Measurements from ENCODE around the gene ENDOV.

ENDOV gene

DNA sequence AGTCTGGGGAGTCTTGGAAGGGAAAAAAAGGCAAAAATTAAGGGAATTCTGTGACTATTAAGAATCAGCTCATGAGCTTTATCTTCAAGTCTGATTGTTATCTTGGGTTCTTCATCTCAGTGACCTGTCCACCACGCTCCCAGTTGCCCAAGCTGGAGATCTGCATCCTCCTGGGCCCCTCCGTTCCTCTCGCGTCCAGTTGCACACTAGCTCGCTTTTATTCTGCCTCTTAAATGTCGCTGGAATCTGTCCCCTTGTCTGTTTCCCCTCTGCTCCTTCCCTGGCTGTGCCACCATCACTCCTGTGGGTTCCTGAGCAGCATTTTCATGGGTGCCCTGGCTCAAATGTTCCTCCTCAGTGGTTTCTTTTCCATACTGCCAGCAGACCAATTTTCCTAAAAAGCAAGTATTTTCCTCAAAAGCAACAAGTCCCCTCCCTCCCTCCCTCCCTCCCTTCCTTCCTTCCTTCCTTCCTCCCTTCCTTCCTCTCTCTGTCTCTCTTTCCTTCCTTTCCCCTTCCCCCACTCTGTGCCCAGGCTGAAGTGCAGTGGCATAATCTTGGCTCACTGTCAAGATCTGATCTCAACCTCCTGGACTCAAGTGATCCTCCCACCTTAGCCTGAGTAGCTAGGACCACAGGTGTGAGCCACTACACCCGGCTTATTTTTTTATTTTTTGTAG lies 1.4 kb downstream of the ENDOV start:
- no peak for DNase-seq

GRCh38 chr17:80416940-80417293 lies 1.9 kb downstream of the ENDOV start:
- DNase-seq = no peak

DNA sequence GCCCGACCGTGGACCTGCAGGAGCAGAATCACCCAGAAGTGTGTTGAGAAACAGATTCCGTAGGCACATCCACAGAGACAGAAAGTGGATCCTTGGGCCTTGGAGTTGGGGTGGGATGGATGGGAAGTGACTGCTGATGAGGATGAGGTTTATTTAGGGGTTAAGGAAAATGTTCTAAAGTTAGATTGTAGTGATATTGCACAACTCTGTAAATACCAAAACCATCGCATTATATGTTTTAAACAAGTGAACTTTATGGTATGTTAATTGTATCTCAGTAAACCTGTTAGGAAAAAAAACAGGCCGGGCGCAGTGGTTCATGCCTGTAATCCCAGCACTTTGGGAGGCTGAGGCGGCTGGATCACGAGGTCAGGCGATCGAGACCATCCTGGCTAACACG lies 3.6 kb downstream of the ENDOV start:
- no peak for DNase-seq

- DNase-seq = no peak
Observed at GRCh38 chr17:80419255-80419654, 4.3 kb downstream of the ENDOV start.

DNA sequence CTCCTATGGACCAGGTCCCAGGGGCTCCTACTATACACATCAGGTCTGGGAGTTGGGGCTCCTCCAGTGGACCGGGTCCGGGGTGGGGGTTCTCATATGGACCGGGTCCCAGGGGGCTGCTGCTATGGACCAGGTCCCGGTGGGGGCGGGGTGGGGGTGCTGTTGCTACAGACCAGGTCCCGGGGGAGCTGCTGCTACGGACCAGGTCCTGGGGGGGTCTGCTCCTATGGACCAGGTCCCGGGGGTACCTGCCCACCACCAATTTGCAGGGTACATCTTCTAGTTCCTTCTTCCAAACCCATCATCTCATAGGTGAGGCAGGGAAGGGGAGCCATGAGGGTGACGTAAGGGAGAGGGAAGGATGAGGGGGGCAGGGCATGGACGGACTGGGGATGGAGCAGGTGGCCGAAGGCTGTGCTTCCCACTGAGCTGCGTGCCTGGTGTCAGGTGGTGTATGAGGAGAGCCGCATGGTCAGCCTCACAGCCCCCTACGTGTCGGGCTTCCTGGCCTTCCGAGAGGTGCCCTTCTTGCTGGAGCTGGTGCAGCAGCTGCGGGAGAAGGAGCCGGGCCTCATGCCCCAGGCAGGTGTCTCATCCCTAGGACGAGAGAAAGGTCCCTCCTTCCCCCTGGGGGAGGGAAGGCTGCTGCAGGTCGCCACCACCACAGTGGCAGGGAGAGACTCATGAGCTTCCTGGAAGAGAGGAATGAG lies 6.6 kb downstream of the ENDOV start:
- no peak for DNase-seq

- DNase-seq = no peak
Observed at GRCh38 chr17:80422276-80422675, 7.3 kb downstream of the ENDOV start.

GRCh38 chr17:80422981-80423380 lies 8.0 kb downstream of the ENDOV start:
- no peak for DNase-seq

DNA sequence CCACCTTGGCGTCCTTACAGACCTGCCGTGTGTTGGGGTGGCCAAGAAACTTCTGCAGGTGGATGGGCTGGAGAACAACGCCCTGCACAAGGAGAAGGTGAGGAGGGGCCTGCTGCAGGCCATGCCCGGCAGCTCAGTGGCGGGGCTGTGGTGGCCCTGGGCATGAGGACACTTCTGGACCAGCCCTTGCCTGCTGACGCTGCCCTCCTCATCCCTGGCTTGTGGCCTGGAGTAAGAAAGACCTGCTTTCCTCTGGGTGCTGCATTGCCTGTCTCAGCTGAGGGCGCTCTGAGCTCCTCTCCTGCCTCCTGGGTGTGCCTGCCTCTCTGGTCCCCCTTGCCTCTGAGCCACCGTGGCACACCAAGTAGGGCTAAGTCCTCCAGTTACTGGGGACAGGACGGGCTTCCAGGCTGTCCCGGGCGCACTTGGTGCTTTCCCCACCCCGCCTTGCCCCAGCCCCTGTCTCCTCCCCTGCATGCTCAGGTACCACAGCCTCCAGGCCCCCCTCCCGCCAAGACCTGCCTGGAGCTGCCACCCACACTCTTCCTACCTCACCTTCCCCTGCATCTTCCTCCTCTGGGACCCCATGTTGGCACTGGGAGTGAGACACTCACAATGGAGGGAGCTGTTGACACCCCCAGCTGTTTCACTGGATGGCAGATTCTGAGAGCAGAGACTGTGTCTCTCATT lies 8.7 kb downstream of the ENDOV start:
- DNase-seq = no peak

- no peak for DNase-seq
Observed at GRCh38 chr17:80424261-80424660, 9.3 kb downstream of the ENDOV start.

- DNase-seq = no peak
Observed at GRCh38 chr17:80424878-80425765, 10.2 kb downstream of the ENDOV start.

GRCh38 chr17:80425835-80426426 lies 11.0 kb downstream of the ENDOV start:
- DNase-seq = no peak

DNA sequence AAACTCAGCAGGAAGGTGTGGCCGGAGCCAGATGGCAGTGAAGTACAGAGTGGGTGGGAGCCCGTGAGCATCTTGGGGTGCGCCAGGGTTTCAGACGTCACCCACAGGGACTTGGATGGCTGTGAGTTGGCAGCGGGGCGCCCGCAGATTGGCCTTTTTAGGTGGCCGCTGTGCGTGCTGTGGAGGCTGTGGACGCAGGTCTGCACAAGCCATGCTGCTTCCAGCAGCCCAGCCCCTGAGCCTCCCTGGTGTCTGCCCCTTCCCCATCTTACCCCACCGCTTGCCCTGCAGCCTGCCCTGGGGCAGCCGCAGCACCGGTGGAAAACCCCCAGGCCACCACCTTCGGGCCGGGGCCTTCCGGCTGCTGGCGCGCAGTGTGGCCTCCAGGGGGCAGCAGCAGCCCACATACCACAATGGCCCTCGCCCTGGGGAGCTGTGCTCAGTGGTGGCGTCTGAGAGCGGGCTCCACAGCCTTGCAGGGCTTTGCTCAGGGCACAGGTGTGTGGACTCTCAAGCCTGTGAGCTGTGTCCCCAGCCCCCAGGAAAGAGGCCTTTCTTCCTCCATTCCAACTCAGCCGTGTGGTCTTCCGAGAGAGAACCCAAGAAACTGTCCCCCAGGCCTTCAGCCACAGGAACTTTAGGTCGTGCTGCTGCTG lies 11.8 kb downstream of the ENDOV start:
- peak; percentile 59 for DNase-seq

- DNase-seq = no peak
Observed at GRCh38 chr17:80427366-80428282, 12.7 kb downstream of the ENDOV start.

DNA sequence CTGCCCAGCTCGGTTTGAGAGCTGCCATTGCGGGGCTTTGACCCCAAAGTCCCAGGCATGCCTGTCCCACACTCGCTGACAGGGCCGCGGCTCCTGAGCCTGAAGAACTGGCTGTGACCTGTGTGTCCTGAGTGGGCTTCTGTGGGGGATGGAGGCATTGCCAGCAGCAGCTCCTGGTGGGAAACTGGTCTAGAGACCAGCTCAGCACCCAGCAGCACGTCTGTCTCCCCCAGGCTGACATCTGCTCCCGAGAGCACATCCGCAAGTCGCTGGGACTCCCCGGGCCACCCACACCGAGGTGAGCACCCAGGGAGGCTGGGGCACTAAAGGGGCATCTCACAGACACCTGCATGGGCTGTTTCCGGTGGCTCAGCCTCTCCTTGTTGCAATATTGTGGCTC lies 13.4 kb downstream of the ENDOV start:
- no peak for DNase-seq

DNA sequence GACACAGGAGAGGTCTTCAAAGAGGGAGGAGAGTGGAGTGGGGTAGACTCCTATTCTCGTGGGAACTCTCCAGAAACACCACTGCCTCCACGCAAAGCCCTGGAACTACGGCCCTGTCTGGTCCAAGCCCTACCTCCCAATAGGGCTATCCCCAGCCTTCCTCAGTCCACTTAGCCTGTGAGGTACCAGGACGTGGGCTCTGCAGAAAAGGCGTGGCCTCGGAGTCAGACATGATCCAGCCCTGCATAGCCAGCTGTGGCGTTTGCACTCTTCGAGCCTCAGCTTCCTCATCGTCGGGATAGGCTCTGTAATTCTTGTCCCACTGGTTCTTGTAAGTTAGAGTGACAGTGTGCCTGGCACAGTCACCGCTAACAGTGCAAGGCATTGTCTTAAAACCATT lies 13.8 kb downstream of the ENDOV start:
- DNase-seq = no peak

DNA sequence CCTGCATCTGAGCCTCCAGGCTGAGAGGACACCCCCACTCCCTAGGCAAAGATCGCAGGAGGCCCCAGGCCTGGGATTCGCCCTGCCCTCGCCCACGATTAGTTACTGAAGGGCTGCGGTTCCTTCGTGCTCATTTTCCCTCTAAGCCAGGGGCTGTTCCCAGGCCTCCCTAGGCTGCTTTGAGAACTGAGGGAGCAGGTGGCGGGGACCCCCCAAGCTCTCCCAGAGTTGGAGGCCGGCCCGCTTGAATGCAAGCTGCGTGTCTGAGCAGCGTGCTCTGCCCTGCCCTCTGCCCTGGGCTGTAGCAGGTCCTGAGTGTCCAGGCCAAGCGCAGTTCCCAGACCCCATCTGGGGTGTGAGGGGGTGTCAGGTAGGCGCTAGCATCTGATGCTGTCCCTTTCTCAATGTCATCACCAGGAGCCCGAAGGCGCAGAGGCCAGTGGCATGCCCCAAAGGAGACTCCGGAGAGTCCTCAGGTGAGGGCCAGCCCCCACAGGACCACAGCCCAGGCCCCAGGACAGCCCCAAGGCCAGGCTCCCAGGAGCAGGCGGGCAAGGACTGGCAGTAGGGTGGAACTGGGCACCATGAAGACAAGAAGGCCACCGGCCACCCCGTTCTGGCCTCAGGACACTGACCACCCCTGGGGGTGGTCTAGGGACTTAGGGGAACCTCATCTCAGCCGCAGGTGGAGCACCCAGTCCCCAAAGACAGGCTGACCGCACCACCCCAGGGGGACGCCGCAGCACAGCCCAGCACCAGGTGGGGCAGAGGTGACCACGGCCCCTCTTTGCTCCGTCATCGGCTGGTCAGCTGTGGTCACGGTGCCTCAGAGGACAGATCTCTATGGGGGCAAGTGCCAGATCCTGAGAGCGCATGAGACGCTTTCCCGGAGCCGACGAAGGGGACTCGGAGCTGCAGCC lies 14.6 kb downstream of the ENDOV start:
- no peak for DNase-seq

DNA sequence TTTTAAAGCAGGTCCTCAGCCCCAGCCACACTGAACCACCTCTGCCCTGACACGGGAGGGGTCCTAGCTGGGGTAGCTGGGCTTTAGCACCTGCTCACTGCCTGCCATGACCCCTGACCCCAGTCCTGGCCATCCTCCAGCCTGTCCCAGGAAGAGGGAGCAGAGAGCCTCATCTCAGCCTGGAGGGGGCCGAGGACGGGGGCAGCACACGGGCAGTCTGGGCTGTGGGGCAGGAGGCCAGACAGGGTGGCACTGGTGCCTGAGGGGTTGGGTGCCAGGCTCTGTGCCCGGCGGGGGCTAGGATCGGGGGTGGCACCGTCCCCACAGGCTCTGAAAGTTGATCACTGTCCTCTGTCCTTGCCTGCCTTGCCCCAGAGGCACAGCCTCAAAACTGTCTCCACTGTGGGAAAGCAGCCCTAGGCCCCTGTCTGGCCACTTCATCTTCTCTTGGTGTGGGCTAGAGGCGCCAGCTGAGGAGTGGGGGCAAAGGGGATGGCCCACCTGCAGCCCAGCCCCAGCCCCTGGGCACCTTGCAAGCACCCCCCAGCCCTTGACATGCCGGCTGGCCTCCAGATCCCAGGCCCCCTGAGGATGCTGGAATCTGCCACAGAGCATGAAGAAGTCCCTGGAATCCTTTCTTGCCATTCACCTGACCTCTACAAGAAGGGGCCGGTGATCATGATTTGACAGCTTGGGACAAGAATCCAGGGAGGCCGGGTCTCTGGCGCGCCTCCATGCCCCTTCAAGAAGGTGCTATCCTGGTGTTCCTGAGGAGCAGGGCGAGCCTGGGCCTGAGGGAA lies 15.7 kb downstream of the ENDOV start:
- DNase-seq = no peak

- DNase-seq = no peak
Observed at GRCh38 chr17:80431246-80432195, 16.6 kb downstream of the ENDOV start.

Data from fibroblast of skin of scalp (primary cell).